Bronchial epithelial cell (primary cell): ENCODE results near the gene IL7R. TPM values are rescaled to one million over a fixed set of nuclear protein-coding genes. Genes with fewer than 3 reads are reported as not detected.

Source experiments
- DNase-seq: peaks from one replicate; pipeline ENCODE4 v3.0.0-alpha.2; 2010; ENCODE audit warnings: low read depth
- FAIRE-seq: peaks from 2 replicates; lab custom pipeline; 2011; peaks lifted over from hg19 to GRCh38; lab: Jason Lieb, UNC
- H3K27me3 ChIP-seq: 2 replicates; pipeline ENCODE4 v1.5.1; 2011; ENCODE audit warnings: low read length; ENCODE audit not compliant: control insufficient read depth, insufficient read depth
- H3K36me3 ChIP-seq: 2 replicates; pipeline ENCODE4 v1.5.1; 2011; ENCODE audit warnings: low read length; ENCODE audit not compliant: control insufficient read depth, insufficient read depth
- H3K4me3 ChIP-seq: 2 replicates; pipeline ENCODE4 v1.5.1; 2011; ENCODE audit warnings: mild to moderate bottlenecking, low read depth, low read length, control low read depth
- CTCF ChIP-seq: IDR thresholded peaks from 2 replicates; pipeline ENCODE4 v1.5.1; 2011; ENCODE audit warnings: mild to moderate bottlenecking, moderate library complexity, low read length, control low read depth, inconsistent platforms; ENCODE audit not compliant: insufficient read depth, severe bottlenecking
- total RNA-seq: library from RNA; depleted of rRNA; stranded (reverse); fragments of >200 nt; gene quantifications from 2 replicates; pipeline ENCODE4 v1.2.1, GENCODE V29; 2014

Gene IL7R
- total RNA-seq, 1 donor from 2014 or later, result 0.26 TPM

- no peaks in the 10 kb centered on the region for H3K36me3 ChIP-seq
- FAIRE-seq (no peak), DNase-seq (no peak)
- no peak overlapping the region for H3K4me3 ChIP-seq
- TF ChIP-seq CTCF, result no peak
- H3K27me3 ChIP-seq, result no peaks in the 10 kb centered on the region
Observed at GRCh38 chr5:35899800-35900199, 43.1 kb downstream of the IL7R start.

- DNase-seq (no peak), FAIRE-seq (no peak)
- TF ChIP-seq CTCF, result no peak
- no peaks in the 10 kb centered on the region for H3K27me3 ChIP-seq
- H3K36me3 ChIP-seq, result no peaks in the 10 kb centered on the region
- no peak overlapping the region for H3K4me3 ChIP-seq
Observed at GRCh38 chr5:35900972-35901695, 44.4 kb downstream of the IL7R start.

GRCh38 chr5:35902046-35902672 is 45.5 kb downstream of the IL7R start:
- TF ChIP-seq CTCF, result no peak
- no peaks in the 10 kb centered on the region for H3K36me3 ChIP-seq
- no peaks in the 10 kb centered on the region for H3K27me3 ChIP-seq
- H3K4me3 ChIP-seq, result no peak overlapping the region
- peak; percentile 12 for DNase-seq
- FAIRE-seq, result no peak

GRCh38 chr5:35903631-35904203 is 47.0 kb downstream of the IL7R start:
- Histone ChIP-seq H3K4me3 (no peak overlapping the region), H3K27me3 (no peaks in the 10 kb centered on the region), H3K36me3 (no peaks in the 10 kb centered on the region)
- no peak for DNase-seq
- TF ChIP-seq CTCF, result no peak
- FAIRE-seq, result no peak

GRCh38 chr5:35904443-35905132 is 47.9 kb downstream of the IL7R start:
- no peaks in the 10 kb centered on the region for H3K36me3 ChIP-seq
- no peak for DNase-seq
- no peaks in the 10 kb centered on the region for H3K27me3 ChIP-seq
- FAIRE-seq, result no peak
- no peak overlapping the region for H3K4me3 ChIP-seq
- TF ChIP-seq CTCF, result no peak
